HuH-7.5 (cell line): ENCODE measurements around the gene CLSTN2.

ENCODE experiments used
- DNase-seq: peaks from one replicate; pipeline ENCODE4 v3.0.0; 2011; ENCODE audit warnings: low spot score

The CLSTN2 gene

DNA sequence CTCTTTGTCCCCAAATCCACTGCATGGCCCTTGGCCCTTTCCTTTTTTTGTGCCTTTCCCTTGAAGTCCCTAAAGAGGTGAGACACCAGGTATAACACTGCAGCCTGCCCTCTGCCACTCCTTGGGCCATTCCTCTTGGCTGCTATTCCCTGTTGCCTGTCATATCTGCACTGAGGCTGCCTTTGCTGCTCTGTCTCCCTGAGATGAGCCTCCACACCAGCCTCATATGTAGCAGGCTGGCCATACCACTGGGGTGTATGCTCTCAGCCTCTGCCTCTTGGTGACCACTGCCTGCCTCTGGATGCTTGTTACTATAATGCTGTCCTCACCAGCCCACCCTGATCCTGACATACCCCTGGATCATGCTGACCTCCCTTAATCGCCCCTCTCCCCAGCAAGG lies 252.0 kb downstream of the CLSTN2 start:
- DNase-seq = no peak

DNA sequence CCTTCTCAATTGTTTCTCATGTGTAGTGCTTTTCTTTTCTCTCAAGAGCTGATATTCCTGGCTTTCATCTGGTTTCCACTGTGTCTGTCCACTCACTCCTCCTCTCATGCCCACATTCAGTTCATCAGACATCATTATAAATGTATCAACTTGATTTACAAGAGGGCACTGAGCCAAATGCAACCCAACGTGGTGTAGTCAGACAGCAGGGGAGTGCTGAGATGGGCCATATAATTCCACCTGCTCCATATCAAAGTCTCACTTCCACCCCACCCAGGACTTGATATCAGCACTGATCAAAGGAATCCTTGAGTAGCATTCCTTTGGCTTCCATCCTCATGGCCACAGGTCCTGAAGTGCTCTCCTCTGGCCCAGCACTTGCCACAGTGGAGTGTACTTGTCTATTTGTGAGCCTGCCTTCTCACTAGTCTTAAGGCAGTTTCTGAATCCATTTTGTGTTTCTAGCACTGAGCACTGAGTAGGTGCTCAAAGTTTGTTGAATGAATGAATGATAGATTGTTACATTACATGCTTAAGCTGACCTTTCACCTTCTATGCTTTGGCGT lies 252.8 kb downstream of the CLSTN2 start:
- no peak for DNase-seq

DNA sequence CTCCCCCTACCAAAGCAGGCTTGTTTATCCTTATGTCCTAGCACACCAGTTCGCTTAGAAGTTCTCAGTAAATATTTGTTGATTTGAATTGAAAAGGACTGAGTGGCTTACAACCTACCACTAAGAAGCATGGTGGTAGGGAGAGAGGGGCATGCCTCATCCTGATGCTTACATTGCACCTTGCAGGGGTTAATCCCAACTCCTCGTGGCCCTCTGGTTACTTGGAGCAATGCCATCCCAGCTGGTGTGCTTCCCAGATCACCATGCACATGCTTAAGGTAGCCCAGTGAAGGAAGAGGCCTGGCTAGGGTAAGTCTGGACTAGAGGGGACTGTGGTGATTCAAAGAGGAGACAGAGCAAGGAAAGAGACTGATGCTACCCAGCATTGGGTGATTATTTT lies 253.3 kb downstream of the CLSTN2 start:
- DNase-seq = no peak

DNA sequence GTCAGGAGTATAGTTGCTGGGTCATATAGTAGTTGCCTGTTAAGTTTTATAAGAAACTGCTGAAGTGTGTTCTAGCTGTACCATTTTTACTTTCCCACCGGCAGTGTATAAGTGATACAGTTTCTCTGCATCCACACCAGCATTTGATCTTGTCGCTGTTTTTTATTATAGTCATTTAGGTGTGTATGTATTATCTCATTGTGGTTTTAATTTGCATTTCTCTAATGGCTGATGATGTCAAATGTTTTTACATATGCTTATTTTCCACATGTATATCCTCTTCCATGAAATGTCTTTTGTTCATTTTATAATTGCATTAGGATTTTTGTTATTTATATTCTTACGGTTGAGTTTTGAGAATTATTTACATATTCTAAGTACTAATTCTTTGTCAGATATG lies 254.3 kb downstream of the CLSTN2 start:
- no peak for DNase-seq

DNA sequence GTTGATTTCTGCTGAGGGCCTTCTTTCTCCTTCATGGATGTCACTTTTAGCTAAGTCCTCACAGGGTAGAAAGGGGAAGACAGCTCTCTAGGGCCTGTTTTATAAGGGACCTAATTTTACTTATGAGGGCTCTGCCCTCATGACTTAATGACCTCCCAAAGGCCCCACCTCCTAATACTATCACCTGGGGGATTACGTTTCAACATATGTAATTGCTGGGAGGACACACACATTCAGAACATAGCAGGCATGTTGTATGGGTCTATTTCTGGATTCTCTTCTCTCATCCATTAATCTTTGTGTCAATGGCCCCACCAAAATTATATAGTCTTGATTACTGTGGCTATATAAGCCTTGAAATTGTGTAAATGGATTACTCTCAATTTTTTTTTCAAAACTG lies 255.0 kb downstream of the CLSTN2 start:
- DNase-seq = no peak

DNA sequence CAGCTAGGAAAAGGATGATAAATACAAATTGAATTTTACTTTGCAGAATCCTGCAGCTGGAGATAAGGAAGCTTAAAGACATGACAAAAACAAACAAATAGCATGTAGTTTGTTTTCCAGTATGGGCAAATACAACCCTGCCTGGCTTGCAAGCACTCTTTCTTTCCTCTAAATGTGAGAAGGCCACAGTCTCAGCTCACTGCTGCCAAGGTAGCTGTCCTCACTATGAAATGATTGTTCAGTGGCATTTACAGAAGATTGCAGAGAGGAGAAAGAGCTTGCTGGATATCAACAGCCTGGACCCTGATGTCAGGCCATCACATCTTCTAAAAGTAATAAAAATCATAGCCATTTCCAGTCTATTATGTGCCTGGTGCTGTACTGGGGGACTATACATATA lies 262.0 kb downstream of the CLSTN2 start:
- no peak for DNase-seq

DNA sequence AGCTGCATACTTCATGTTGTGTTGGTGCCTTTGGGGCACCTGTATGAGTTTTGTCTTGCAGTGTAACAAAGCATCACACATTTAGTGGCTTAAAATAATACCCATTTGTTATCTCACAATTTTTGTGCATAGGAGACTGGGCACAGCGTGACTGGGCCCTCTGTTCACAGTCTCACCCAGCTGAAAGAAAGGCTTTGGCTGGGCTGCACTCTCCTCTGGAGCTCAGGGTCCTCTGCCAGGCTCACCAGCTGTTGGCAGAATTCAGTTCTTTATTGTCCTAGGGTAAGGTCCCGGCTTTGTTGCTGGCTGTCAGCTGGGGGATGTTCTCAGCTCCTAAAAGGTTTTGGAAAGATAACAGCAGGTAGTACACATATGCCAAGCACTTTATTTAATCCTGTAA lies 263.3 kb downstream of the CLSTN2 start:
- no peak for DNase-seq

DNA sequence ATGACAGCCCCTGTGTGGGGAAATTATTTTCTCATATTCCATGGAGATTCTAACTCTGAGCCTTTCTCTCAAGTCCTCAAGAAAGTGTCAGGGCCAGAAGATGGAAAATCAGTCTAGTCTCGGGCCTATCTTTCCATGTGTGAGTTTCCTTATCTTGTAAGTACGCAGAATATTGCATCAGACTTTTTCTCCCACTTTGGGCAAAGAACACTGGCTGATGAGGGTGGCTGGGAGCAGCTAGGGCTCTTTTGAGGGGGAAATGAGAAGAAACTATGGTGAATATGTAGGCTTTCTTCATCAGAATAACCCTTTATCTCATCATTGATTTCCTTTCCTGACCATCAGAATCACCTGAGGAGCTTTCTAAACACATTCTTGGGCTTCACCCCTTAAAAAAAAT lies 264.0 kb downstream of the CLSTN2 start:
- DNase-seq = no peak

DNA sequence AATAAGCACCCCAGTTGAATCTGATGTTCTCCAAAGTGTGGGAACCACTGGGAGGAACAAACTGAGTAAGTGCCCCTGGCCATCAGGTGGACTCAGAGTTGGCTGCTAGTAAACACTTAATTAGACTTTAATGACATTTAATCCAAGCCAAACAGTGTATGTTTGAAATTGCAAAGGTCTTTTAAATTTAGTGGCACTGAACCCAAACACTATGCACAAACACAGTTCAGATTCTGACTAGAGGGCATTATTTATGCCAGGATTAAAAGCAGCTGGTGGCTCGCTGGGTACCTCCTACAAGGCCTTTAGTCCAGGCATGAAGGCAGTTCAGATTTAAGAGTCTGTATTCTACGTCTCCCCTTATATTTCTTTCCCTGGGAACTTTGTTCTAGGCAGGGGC lies 264.8 kb downstream of the CLSTN2 start:
- DNase-seq = no peak

DNA sequence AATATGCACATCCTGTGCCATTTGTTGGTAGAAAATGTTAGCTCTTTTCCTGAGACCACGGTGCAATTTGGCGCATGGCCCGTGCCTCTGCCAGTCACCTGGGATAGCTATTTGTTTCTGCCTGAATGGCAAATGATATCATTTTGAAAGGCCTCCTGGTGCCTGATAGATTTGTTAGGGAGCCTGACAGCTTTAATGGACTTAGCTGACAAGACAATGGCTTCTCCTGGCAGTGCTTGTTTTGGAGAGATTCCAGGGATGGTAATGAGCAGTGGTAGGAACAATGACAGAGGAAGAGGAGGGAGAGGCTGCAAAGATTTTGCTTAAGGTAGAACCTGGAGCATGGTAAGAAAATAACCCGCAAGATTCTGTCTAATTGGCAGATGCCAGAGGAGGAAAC lies 268.5 kb downstream of the CLSTN2 start:
- DNase-seq = no peak

DNA sequence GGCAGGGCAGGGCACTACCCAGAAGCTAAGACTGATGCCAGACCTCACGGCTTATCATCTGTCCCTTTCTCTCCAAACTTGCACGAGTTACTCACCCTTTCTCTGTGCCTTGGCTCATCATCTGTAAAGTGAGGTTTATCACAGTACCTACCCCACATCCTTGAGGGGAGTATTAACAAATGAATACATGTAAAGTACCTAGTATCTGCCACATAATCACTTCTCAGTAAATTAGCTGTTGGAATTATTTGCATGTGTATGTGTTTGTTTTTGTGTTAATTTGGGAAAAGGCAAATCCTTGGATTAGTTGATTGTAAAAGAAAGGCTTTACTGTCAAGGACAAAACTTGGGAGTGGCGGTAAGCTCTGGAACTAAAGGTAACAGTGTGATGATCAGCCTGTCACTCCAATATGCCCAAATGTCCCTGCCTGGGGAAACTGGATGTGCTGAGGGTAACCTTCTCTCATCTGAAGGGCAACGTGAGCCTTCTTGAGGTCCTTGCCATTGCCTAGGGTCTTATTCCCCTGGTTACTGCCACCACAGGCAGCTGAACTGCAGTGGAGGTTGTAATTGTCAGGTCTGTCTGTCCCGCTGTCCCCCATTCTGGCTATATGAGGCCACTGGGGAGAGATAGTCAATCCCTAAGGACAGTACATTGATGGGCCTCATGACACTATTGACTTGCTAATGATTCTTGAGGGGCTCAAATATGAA lies 269.4 kb downstream of the CLSTN2 start:
- no peak for DNase-seq

DNA sequence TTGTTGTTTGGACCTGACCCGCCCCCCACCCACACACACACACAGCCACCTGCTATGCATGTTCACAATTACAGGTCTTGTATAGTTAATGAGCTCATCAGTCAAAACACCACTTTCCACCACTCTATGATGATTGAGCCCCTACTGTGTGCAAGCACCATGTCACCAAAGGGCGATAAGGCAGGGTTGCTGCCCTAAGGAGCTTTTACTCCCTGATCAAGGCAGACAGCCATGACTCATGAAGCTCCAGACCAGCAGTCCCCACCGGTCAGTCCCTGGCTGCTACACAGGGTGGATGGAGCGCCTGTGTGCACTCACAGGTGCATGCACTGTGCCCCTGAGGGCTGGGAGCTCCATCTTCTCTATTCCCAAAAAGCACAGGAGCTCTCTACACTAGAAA lies 270.6 kb downstream of the CLSTN2 start:
- no peak for DNase-seq

DNA sequence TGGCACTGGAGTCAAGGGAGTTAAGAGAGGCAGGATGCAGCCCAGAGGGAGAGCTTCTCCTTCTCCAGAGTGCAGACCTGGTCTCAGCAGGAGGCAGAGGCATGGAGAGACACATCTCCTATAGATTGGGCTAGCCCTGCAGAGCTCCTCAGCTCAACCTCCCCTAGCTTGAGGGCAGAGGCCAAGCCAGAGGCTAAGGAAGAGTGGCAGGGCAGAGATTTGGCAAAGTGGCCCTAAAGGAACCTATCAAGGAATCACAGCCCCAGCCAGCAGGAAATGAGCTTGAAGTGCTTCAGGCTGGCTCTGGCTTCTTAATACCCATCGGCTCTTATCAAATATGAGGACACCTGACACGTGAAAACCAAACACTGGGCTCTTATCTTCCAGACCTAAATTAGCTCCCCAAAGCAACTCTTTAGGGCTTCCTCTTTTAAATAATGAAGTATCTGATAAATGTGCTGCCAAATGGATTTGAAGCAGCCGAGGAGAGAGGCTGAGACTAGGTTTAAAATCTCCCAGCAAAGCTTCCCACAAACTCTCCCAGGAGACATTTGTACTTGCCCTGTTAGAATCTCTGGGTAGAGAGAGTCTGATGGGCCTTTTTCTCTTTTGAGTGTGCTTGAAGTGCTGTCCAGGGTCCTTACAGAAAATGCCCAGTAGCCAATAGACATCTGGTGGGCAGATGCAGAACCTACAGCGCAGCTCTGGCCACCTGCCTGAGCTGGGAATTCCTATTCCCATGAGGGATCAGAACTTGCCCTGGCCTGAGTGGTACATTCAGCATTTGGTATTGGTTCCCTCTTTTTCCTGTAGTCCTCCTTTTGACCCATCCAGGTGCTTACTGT lies 271.4 kb downstream of the CLSTN2 start:
- no peak for DNase-seq

DNA sequence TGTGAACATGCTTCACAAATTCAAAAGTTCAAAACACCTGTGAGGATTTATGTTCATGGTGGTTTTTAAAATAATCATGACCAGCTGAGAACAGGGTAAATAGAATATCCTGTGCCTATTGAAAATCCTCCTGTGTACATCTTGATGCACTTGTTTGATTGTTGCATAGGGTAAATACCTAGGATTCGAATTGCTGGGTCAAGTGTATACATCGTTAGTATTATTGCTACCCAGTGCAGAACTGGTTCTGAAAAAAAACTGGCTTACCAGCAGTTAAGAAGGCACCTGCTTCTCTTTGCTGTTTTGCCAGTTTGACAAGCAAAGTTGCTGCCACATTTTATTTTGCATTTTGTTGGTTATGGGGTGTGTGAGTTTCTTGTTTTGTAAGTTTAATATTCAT lies 272.6 kb downstream of the CLSTN2 start:
- no peak for DNase-seq

DNA sequence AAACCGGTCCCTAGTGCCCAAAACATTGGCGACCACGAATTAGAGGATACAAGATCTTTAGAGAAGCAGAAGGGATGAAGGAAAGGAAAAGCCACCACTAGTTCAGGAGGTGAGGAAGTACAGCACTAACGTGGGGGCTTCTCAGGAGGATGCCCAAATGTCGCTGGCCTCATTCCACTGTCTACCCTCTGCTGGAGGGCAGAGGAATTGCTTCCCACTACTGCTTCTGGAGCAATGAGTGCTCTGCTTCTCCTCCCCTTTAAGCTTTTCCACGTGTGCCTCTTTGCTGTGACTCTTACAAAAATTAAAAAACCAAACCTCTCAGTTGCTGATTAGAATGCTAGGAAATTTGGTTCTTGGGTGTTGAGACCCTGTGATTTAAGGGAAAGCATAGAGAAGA lies 281.3 kb downstream of the CLSTN2 start:
- no peak for DNase-seq

DNA sequence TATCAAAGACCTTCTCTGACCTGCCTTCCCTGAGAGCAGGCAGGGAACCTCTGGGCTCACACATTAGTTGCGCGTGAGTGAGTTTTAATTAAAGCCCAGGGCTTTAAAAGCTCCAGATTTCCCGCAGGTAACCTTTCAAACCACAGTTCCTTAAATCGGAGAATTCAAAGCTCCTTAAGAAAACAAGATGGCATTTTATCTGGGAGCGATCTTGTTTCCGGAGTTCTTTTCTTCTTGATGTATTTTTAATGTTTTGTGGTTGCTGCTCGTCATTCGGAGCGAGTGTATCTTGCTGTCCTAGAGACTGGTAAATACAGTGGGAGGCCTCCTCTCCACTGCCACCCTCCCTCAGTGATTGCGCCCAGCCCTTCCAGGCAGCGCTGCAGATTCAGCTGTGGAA lies 284.3 kb downstream of the CLSTN2 start:
- no peak for DNase-seq

DNA sequence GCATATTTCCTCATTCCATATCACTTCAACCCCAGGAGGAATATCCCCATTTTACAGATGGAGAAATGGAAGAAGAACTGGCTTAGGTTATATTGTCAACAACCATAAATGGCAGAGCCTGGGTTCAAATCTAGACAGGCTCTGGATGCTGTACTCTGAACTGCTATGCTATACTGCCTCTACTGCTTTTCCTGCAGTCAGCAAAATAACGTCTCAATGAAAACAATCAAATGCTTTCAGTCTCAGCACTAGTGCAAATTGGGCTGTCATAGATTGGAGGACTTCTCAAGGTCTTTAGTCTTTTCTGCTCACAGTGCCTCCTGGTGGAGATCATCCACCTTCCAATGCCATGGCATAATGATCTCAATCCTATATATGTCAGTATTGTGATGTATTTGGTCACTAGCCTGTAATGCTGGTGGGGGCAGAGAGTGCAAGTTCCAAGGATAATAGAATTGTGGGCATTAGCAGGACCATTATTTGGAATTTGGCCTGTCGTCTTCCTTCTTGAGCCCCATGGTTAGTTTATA lies 285.0 kb downstream of the CLSTN2 start:
- no peak for DNase-seq

DNA sequence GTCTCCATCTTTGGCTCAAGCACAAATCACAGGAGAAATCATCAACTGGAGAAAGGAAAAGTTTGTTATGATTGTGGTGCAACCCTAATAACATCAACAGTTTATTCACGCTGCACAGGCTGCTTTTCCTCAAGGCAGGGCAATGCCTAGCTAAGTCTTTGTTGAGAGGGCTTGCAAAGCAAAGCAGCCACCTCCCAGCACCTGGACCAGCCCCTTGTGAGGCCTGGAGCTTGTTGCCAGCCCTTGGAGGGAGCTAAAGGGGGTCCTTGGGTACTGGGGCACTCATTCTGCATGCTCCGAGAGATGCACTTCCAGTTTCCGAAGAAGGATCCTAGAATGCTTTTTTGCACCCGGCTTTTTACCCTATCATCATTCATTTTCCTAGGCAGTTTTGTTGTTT lies 288.2 kb downstream of the CLSTN2 start:
- DNase-seq = no peak

DNA sequence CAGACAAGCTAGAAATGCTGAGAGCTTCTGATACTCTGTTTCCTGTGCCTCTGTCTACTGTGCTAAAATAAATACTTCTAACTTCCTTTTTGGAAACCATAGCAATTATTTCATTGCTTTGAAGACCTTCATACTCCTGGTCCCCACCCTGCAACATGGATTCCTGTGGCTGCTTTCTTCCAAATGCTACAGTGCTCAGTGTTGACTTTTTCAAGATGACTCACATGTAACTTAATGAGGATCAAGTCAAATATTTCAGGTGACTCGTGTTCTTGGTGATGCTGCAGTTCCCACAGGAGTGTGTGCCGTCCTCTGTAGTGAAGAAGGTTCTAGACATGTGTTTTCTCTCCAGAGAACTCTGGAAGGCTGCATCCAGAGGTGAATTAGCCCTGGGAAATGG lies 288.6 kb downstream of the CLSTN2 start:
- no peak for DNase-seq

DNA sequence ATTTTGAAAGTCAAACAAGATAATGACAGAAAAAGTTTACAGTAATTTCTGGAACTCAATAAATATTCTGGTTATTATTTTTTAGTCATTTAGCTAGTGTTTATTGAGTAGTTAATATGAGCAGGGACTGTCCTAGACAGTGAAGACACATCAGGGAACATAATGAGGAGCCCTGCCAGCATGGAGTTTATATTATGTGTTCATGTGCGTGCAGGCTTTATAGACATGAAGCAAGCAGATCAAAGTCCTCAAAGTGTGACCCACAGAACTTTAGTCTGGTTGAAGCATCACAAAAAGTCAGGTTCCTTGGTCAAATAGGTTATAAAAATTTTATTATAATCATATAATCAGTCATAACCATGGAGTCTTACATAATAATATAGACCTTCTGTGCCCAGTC lies 289.3 kb downstream of the CLSTN2 start:
- no peak for DNase-seq

DNA sequence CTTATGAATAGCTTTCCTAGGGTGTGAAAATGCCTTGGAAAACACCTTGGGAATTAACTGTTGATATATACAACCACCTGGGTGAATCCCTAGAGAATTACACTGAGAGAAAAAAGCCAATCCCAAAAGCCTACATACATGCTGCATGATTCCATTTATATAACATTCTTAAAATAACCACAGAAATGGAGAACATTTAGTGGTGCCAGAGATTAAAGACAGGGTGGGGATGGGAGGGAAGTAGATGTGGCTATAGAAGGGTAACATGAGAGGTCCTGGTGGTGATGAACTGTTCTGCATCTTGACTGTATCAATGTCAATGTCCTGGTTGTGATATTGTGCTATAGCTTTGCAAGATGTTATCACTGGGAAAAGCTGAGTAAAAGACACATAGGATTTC lies 291.0 kb downstream of the CLSTN2 start:
- no peak for DNase-seq

DNA sequence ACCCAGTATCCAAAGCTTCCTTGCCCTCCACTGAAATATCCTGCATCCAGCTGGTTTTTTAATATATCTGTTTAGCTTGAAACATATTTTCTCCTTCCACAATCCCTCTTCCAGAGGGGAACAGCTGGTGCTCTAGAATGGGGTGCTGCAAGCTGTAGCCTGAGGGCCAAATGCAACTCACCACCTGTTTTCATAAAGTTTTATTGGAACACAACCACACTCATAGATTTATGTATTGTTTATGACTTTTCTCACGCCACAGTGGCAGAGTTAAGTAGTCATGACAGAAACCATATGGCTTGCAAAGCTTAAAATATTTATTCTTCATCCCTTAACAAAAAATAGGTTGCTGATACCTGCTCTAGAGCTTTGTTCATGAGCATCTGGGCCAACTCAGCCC lies 298.7 kb downstream of the CLSTN2 start:
- no peak for DNase-seq

DNA sequence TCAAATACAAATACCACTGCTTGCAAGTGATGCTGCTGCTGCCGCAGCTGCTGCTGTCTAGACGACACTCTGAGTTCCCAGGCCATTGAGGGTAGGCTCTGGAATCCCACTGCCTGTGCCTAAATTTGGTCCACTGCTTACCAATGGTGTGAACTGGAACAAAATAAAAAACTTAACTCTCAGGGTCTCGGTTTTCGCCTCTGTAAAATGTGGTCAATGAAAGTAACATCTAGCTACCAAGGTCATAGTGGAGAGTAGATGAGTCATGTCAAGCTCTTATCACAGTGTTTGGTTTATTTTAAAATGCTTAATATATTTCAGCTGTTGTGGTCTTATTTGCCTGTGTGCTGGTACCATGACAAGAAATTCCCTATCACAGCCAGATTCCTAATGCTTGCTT lies 299.3 kb downstream of the CLSTN2 start:
- DNase-seq = no peak
